Left cardiac atrium (tissue), 4 donors: ENCODE data around the gene DGCR2. TPM values are rescaled to one million over a fixed set of nuclear protein-coding genes. Genes with fewer than 3 reads are reported as not detected.
"Not testable (repeated sequence)": the region's sequence is repeated elsewhere in the genome, so short reads cannot be mapped to it uniquely, and the experiment has no call there.

Source experiments
- ATAC-seq, 2 donors: fragments of 200-7000 bp; cut with Tn5 transposase; one replicate each; pipeline ENCODE4 v1.9.1; 2020; ENCODE audit warnings: mild to moderate bottlenecking in 2 of 2, moderate library complexity in 2 of 2
- DNase-seq: peaks from one replicate; pipeline ENCODE4 v3.0.0-alpha.2; 2020
- intact Hi-C, 2 donors: fragments of 100-400 bp; cut with DNase I; formaldehyde crosslinking; loops; one replicate each; pipeline versions ENCODE4 v1.14.1 to v1.15.1; 2022 to 2023
- total RNA-seq, 2 donors: library from RNA; stranded (reverse); fragmentation: NEBNext Ultra II Directional; extraction: Animal tissue kit (Norgen Biotek cat#: 25700); gene quantifications; one replicate each; pipeline ENCODE4 v1.2.1, GENCODE V29; 2021
- donor health status: DM: no; HTN: yes; CAD: no.
- donor health status: DM: no; HTN: yes; CAD: no; lungs with severe emphysema.
- donor health status: DM: yes; HTN: yes; CAD: no.
- donor health status: Dilated cardiomyopathy.

Gene DGCR2
- total RNA-seq, 2 donors from 2014 or later = 30.4 to 31.4 TPM

GRCh38 chr22:19094393-19094997, 27.7 kb downstream of the DGCR2 start:
- ATAC-seq = no peak
- intact Hi-C loops = no loop called here
- no peak for DNase-seq

- DNase-seq (no peak), ATAC-seq (no peak)
- intact Hi-C loops = no loop called here
Observed at GRCh38 chr22:19092725-19093124, 29.5 kb downstream of the DGCR2 start.

GRCh38 chr22:19090586-19091127, 31.6 kb downstream of the DGCR2 start:
- ATAC-seq (no peak), DNase-seq (no peak)
- intact Hi-C loops = no loop called here

- intact Hi-C loops = no loop called here
- DNase-seq = no peak
- no peak for ATAC-seq
Observed at GRCh38 chr22:19090183-19090582, 32.0 kb downstream of the DGCR2 start.

GRCh38 chr22:19088866-19089595, 33.2 kb downstream of the DGCR2 start:
- ATAC-seq (no peak), DNase-seq (no peak)
- intact Hi-C loops = no loop called here

GRCh38 chr22:19086896-19087295, 35.3 kb downstream of the DGCR2 start:
- ATAC-seq = peak in 1 of 2 donors; percentile 44
- intact Hi-C loops = no loop called here

GRCh38 chr22:19086417-19086816, 35.8 kb downstream of the DGCR2 start:
- ATAC-seq (peak in 1 of 2 donors; percentile 27), DNase-seq (no peak)
- intact Hi-C loops = no loop called here

More at GRCh38 chr22:19086896-19087295, 35.3 kb downstream of the DGCR2 start:
- no peak for DNase-seq

- no peak for DNase-seq
- intact Hi-C loops = no loop called here
- ATAC-seq = peak in 1 of 2 donors; percentile 26
Observed at GRCh38 chr22:19085233-19085718, 36.9 kb downstream of the DGCR2 start.

GRCh38 chr22:19084586-19084985, 37.6 kb downstream of the DGCR2 start:
- ATAC-seq, intact Hi-C loops, DNase-seq: not testable (repeated sequence)

- intact Hi-C loops, ATAC-seq, DNase-seq: not testable (repeated sequence)
Observed at GRCh38 chr22:19084126-19084525, 38.1 kb downstream of the DGCR2 start.

- no peak for DNase-seq
- intact Hi-C loops = no loop called here
- no peak for ATAC-seq
Observed at GRCh38 chr22:19082793-19083192, 39.4 kb downstream of the DGCR2 start.

- intact Hi-C loops = no loop called here
- ATAC-seq (no peak), DNase-seq (no peak)
Observed at GRCh38 chr22:19082101-19082500, 40.1 kb downstream of the DGCR2 start.

- ATAC-seq (no peak), DNase-seq (no peak)
- intact Hi-C loops = no loop called here
Observed at GRCh38 chr22:19081351-19081750, 40.9 kb downstream of the DGCR2 start.

GRCh38 chr22:19080853-19081252, 41.4 kb downstream of the DGCR2 start:
- intact Hi-C loops = no loop called here
- DNase-seq (no peak), ATAC-seq (no peak)

- DNase-seq (no peak), ATAC-seq (no peak)
- intact Hi-C loops = no loop called here
Observed at GRCh38 chr22:19079691-19080090, 42.5 kb downstream of the DGCR2 start.

- no peak for ATAC-seq
- no peak for DNase-seq
- intact Hi-C loops = no loop called here
Observed at GRCh38 chr22:19075404-19075803, 46.8 kb downstream of the DGCR2 start.

- intact Hi-C loops, DNase-seq, ATAC-seq: not testable (repeated sequence)
Observed at GRCh38 chr22:19072853-19073252, 49.4 kb downstream of the DGCR2 start.

GRCh38 chr22:19070397-19071169, 51.6 kb downstream of the DGCR2 start:
- intact Hi-C loops = no loop called here
- ATAC-seq (no peak), DNase-seq (no peak)

- ATAC-seq (no peak), DNase-seq (no peak)
- intact Hi-C loops = no loop called here
Observed at GRCh38 chr22:19069451-19069850, 52.8 kb downstream of the DGCR2 start.
